ENCODE data around the gene LARGE1.

LARGE1 gene

DNA sequence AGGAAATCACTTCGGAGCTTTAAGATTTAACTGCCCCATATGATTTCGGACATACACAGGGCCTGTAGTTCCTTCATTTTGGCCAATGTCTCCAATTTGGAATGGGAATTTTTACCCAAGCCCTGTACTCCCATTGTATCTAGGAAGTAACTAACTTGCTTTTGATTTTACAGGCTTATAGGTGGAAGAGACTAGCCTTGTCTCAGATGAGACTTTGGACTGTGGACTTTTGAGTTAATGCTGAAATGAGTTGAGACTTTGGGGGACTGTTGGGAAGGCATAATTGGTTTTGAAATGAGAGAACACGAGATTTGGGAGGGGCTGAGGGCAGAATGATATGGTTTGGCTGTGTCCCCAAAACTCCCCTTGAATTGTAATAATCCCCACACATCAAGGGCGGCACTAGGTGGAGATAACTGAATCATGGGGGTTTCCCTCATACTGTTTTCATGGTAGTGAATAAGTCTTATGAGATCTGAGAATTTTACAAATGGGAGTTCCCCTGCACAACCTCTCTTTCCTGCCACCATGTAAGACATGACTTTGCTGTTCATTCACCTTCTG lies 130.5 kb downstream of the LARGE1 start:
- TF ChIP-seq POLR2AphosphoS5 (IDR thresholded peaks at IDR 0.05; ENCODE audit: low read depth, low read length): no peak
- no peak for TF ChIP-seq FOXP2 (optimal IDR thresholded peaks at IDR 0.05; ENCODE audit: borderline replicate concordance, extremely low read depth, extremely low read length, insufficient read depth)
- no peak for TF ChIP-seq SIN3A (IDR thresholded peaks at IDR 0.05; ENCODE audit: borderline replicate concordance, insufficient read depth, low read length)
- TF ChIP-seq, protein P1, sequence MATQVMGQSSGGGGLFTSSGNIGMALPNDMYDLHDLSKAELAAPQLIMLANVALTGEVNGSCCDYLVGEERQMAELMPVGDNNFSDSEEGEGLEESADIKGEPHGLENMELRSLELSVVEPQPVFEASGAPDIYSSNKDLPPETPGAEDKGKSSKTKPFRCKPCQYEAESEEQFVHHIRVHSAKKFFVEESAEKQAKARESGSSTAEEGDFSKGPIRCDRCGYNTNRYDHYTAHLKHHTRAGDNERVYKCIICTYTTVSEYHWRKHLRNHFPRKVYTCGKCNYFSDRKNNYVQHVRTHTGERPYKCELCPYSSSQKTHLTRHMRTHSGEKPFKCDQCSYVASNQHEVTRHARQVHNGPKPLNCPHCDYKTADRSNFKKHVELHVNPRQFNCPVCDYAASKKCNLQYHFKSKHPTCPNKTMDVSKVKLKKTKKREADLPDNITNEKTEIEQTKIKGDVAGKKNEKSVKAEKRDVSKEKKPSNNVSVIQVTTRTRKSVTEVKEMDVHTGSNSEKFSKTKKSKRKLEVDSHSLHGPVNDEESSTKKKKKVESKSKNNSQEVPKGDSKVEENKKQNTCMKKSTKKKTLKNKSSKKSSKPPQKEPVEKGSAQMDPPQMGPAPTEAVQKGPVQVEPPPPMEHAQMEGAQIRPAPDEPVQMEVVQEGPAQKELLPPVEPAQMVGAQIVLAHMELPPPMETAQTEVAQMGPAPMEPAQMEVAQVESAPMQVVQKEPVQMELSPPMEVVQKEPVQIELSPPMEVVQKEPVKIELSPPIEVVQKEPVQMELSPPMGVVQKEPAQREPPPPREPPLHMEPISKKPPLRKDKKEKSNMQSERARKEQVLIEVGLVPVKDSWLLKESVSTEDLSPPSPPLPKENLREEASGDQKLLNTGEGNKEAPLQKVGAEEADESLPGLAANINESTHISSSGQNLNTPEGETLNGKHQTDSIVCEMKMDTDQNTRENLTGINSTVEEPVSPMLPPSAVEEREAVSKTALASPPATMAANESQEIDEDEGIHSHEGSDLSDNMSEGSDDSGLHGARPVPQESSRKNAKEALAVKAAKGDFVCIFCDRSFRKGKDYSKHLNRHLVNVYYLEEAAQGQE (IDR thresholded peaks at IDR 0.05; ENCODE audit: insufficient read depth in 1 of 2, low read depth in 2 of 2, low read length in 2 of 2): no peak

DNA sequence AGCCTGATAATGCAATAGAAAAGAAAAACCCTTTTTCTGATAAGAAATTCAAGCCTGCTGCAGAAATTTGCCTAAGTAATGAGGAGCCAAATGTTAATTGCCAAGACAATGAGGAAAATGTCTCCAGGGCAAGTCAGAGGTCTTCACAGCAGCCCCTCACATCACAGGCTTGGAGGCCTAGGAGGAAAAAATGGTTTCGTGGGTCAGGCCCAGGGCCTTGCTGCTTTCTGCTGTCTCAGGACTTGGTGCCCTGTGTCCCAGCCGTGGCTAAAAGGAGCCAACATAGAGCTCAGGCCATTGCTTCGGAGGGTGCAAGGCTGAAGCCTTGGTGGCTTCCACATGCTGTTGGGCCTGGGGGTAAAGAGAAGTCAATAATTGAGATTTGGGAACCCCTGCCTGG lies 131.3 kb downstream of the LARGE1 start:
- no peak for TF ChIP-seq POLR2AphosphoS5 (IDR thresholded peaks at IDR 0.05; ENCODE audit: low read depth, low read length)

DNA sequence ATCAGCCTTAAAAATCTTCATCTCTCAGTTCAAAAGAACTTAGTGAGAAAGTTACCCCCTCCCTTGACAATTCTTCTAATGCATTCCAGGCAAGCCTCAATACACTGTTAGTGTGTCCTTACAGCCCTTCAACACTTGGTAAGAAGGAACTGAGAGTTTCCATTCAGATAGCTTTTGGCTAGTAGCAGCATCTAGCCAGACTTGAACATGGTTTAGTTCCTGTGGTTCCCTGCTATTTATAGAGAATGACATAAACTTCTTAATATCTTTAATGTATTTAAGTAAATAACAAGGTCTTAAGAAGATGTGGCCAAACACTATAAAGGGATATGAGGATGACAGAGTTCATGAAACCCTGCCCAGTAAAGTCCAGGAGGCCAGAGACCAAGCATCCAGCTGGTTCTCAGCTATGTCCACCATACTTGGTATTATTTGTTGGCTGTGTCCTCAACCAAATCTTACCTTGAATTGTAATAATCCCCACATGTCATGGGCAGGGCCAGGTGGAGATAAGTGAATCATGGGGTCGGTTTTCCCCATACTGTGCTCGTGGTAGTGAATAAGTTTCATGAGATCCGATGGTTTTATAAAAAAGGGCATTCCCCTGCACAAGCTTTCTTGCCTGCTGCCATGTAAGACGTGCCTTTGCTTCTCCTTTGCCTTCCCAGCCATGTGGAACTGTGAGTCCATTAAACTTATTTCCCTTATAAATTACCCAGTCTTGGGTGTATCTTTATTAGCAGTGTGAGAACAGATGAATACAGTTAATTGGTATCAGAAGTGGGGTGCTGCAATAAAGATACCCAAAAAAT lies 132.4 kb downstream of the LARGE1 start:
- TF ChIP-seq, protein P1 (IDR thresholded peaks at IDR 0.05; ENCODE audit: insufficient read depth in 1 of 2, low read depth in 2 of 2, low read length in 2 of 2): no peak

DNA sequence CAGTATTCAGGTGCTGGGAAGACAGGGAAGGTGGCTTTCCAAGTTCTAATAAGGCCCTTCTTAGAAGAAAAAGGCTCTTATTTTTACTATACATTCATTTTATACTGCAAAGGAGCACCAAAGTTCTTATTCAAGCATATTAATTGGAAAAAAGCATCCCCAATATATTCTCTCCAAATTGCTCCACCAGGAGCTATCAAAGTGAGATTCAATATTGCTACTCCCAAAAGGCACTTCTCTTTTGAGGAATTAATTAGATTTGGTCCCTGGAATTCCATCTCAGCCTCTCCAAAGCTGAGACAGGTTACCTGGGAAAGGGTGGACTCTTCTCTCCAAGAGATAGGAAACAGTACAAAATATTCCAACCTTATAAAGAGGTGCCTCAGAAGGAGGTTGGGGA lies 134.1 kb downstream of the LARGE1 start:
- TF ChIP-seq FOXP2 (optimal IDR thresholded peaks at IDR 0.05; ENCODE audit: borderline replicate concordance, extremely low read depth, extremely low read length, insufficient read depth): no peak
- TF ChIP-seq, protein P1 (IDR thresholded peaks at IDR 0.05; ENCODE audit: insufficient read depth in 1 of 2, low read depth in 2 of 2, low read length in 2 of 2): no peak
- no peak for TF ChIP-seq POLR2AphosphoS5 (IDR thresholded peaks at IDR 0.05; ENCODE audit: low read depth, low read length)
- TF ChIP-seq SIN3A (IDR thresholded peaks at IDR 0.05; ENCODE audit: borderline replicate concordance, insufficient read depth, low read length): no peak
- no peak for TF ChIP-seq TAF1 (IDR thresholded peaks at IDR 0.05; ENCODE audit: borderline replicate concordance, insufficient read depth, low read length)

DNA sequence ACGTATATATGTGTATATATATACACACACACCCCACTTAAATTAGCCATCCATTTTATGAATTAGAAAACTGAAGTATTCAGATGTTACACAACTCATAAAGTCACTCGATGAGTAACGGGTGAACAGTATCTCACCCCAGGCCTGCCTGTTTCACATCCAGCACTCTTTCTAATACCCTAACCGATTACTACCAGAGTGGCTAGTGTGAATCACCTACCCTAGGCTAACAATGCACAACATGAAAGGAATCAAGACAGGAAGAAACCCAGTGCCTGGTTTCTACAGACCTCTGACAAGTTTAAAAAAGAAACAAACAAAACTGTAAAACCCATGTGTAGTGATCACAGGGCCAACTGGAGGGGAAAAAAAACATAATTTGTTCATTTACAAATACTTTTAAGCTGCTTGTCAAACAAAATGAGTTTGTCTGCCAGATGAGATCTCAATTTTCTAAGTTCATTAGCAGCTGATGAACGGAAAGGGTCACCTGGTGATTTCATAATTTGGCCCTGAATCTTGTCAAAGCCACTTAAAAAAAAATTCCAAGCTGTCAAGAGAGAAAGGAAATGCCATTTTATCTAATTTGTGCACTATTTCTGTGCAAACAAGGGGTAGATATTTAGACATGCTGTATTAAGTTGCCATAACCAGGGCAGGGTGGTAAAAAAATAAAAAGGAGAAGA lies 134.8 kb downstream of the LARGE1 start:
- no peak for TF ChIP-seq SIN3A (IDR thresholded peaks at IDR 0.05; ENCODE audit: borderline replicate concordance, insufficient read depth, low read length)
- no peak for TF ChIP-seq TAF1 (IDR thresholded peaks at IDR 0.05; ENCODE audit: borderline replicate concordance, insufficient read depth, low read length)
- TF ChIP-seq FOXP2 (optimal IDR thresholded peaks at IDR 0.05; ENCODE audit: borderline replicate concordance, extremely low read depth, extremely low read length, insufficient read depth): no peak
- TF ChIP-seq, protein P1 (IDR thresholded peaks at IDR 0.05; ENCODE audit: insufficient read depth in 1 of 2, low read depth in 2 of 2, low read length in 2 of 2): no peak
- no peak for TF ChIP-seq POLR2AphosphoS5 (IDR thresholded peaks at IDR 0.05; ENCODE audit: low read depth, low read length)
